Chondrocyte (in vitro differentiated cells): ENCODE results near the gene GNGT1. TPM values are rescaled to one million over a fixed set of nuclear protein-coding genes. Genes with fewer than 3 reads are reported as not detected.

Experiments used
- DNase-seq: peaks from one replicate; pipeline ENCODE4 v3.0.0; 2021; ENCODE audit warnings: mixed read lengths, low spot score
- H3K27ac Mint-ChIP-seq: one replicate; pipeline ENCODE4 v1.8.0; 2021; ENCODE audit warnings: mild to moderate bottlenecking, moderate library complexity, mixed read lengths; ENCODE audit not compliant: unreplicated experiment
- H3K27me3 Mint-ChIP-seq: 2 replicates; pipeline ENCODE4 v1.8.0; 2021; ENCODE audit warnings: low read depth, mixed read lengths
- H3K36me3 Mint-ChIP-seq: 2 replicates; pipeline ENCODE4 v1.8.0; 2021; ENCODE audit warnings: low read depth, mixed read lengths
- H3K4me1 Mint-ChIP-seq: 2 replicates; pipeline ENCODE4 v1.8.0; 2021; ENCODE audit warnings: low read depth, mild to moderate bottlenecking, mixed read lengths
- H3K4me3 Mint-ChIP-seq: one replicate; pipeline ENCODE4 v1.8.0; 2021; ENCODE audit warnings: mild to moderate bottlenecking, moderate library complexity, mixed read lengths; ENCODE audit not compliant: unreplicated experiment
- H3K9me3 Mint-ChIP-seq: 2 replicates; pipeline ENCODE4 v1.8.0; 2021; ENCODE audit warnings: low read depth, mixed read lengths
- CTCF ChIP-seq: fragments of 200-600 bp; sonication (generic); IDR thresholded peaks from 2 replicates; pipeline ENCODE4 v1.5.0; 2021; ENCODE audit warnings: antibody characterized with exemption, mild to moderate bottlenecking, moderate library complexity
- total RNA-seq: library from RNA; stranded (reverse); gene quantifications from 3 replicates; pipeline ENCODE4 v1.2.1, GENCODE V29; 2021

Gene GNGT1
- total RNA-seq, 1 donor from 2014 or later, result not detected

DNA sequence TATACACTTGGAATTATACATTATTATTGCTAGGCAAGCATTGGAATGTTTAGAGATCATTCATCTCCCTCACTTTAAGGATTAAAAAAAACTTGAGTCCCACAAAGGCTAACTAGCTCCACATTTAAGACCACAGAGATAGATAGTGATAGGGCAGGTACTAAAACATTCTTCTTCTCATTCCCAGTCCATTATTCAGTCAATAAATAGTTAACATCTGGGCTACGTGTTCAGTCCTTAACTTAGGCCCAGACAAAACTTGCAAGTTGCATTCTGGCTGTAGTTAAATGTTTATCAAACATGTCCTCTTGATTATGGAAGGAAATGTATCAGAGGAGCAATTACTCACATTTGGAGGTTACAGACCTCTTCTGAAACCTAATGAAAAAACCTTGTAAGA is 17.6 kb downstream of the GNGT1 start:
- peak overlapping the region; percentile 89 for H3K4me3 Mint-ChIP-seq
- peak overlapping the region; percentile 0 for H3K27ac Mint-ChIP-seq

GRCh38 chr7:93926800-93927199 is 20.4 kb downstream of the GNGT1 start:
- Mint-ChIP-seq H3K27ac (peak overlapping the region; percentile 49), H3K4me1 (peaks cover 30% of the 10 kb centered on the region), H3K4me3 (no peak overlapping the region), H3K27me3 (no peaks in the 10 kb centered on the region), H3K9me3 (no peaks in the 10 kb centered on the region), H3K36me3 (peaks cover 8% of the 10 kb centered on the region)
- TF ChIP-seq CTCF, result no peak
- DNase-seq, result no peak

More for the DNA sequence above, 17.6 kb downstream of the GNGT1 start:
- H3K36me3 Mint-ChIP-seq, result peaks cover 8% of the 10 kb centered on the region
- no peaks in the 10 kb centered on the region for H3K27me3 Mint-ChIP-seq
- no peak for TF ChIP-seq CTCF
- DNase-seq, result no peak
- peaks cover 45% of the 10 kb centered on the region for H3K4me1 Mint-ChIP-seq
- no peaks in the 10 kb centered on the region for H3K9me3 Mint-ChIP-seq

GRCh38 chr7:93927585-93927984 is 21.2 kb downstream of the GNGT1 start:
- Mint-ChIP-seq H3K4me1 (peaks cover 27% of the 10 kb centered on the region), H3K4me3 (no peak overlapping the region), H3K36me3 (peaks cover 8% of the 10 kb centered on the region), H3K27me3 (no peaks in the 10 kb centered on the region), H3K9me3 (no peaks in the 10 kb centered on the region), H3K27ac (peak overlapping the region; percentile 36)
- no peak for TF ChIP-seq CTCF
- no peak for DNase-seq

DNA sequence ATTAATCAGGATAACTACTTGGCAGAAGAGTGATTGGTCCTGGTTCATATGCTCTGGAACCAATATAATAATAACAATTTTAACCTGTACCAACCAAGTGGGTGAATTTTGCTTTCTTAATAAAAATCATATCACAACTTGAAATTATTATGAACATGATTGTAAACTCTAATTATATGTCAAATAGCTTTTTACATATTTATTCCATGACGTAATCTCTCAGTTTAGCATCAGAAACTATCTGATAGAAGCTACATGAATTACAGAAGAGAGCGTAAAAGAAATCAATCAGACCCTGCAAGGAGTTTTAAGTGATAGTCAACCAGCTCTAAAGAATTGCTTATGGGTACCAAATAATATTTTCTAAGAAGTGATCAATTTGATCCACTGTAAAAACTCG is 25.3 kb downstream of the GNGT1 start:
- H3K36me3 Mint-ChIP-seq, result peaks cover 4% of the 10 kb centered on the region
- H3K4me1 Mint-ChIP-seq, result peaks cover 18% of the 10 kb centered on the region
- H3K4me3 Mint-ChIP-seq, result no peak overlapping the region
- H3K27ac Mint-ChIP-seq, result no peak overlapping the region
- no peaks in the 10 kb centered on the region for H3K9me3 Mint-ChIP-seq
- no peaks in the 10 kb centered on the region for H3K27me3 Mint-ChIP-seq
- no peak for DNase-seq
- no peak for TF ChIP-seq CTCF

DNA sequence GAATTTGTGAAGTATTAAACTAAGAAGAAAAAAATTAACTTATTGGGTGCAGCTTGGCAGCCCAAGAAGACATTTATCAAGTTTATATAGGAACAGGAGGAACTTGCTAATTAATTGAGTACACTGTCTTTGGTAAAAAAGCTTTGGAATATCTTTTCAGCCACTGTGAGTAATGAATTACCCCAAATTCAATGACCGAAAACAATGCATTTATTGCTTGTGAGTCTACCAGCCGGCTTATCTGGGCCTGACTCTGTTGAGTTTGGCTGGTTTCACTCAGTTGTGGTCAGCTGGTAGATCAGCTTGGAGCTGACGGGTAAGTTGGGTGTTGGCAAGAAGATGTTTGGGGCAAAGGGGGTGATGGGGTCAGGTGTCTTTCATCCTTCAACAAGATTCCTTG is 26.8 kb downstream of the GNGT1 start:
- no peaks in the 10 kb centered on the region for H3K36me3 Mint-ChIP-seq
- TF ChIP-seq CTCF, result no peak
- H3K4me3 Mint-ChIP-seq, result no peak overlapping the region
- no peak for DNase-seq
- H3K9me3 Mint-ChIP-seq, result no peaks in the 10 kb centered on the region
- H3K4me1 Mint-ChIP-seq, result peaks cover 16% of the 10 kb centered on the region
- no peak overlapping the region for H3K27ac Mint-ChIP-seq
- no peaks in the 10 kb centered on the region for H3K27me3 Mint-ChIP-seq
